ENCODE results near the gene ADAR. TPM values are rescaled to one million over a fixed set of nuclear protein-coding genes. Genes with fewer than 3 reads are reported as not detected.

The ADAR gene
- total RNA-seq, 1 donor from 2014 or later, result 54.1 TPM

DNA sequence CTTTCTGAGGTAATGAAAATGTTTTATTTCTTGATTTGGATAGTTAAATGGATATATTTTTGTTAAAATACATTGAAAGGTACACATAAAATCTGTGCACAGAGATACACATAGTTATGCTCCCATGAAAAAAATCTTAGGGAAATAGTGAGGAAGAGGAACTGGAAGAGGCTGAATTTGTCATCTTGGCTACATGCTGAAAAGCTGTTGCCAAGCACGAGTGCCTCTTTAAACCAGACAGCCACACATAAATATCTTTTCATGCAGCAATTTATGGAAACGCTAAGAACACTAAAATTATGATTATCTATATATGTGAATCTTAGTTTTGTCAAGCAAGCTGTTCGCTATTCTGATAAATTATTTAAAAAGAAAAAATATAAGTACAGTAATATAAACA lies 12.8 kb upstream of the ADAR start:
- intact Hi-C loops (cut with DNase I), result no loop called here
- no peak for DNase-seq (ENCODE audit: low spot score)

DNA sequence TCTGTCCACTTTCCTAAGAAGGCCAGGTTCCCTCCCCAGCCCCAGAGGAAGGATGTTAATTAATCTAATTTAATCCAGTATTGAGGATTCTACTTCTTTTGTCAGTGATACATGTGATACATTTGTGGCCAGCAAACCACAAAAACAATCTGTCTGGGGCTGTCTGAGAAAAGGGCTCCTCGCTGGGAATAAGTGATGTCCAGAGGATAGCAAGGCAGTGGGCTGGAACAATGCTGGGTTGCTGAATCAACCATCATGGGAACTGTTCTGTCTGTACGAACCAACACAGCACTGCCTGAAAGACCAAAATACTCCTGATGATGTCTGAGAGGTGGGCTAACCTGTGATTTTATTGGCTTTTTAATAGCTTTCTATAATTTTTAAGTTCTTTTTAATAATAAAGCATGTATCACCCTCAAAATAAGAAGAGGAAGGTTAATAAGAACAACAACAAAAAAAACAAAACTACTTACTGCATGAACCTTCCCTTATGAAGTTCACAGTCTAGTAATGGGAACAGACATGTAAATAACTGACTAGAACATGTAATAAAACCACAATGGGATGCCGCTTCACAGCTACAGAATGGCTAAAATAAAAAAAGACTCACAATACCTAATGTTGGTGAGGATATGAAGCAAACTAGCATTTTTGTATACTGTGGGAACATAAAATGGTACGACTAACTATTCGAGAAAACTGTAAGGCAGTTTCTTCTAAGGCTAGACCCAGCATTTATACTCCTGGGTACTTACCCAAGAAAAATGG lies 11.4 kb upstream of the ADAR start:
- intact Hi-C loops (cut with DNase I), result no loop called here
- no peak for DNase-seq (ENCODE audit: low spot score)

DNA sequence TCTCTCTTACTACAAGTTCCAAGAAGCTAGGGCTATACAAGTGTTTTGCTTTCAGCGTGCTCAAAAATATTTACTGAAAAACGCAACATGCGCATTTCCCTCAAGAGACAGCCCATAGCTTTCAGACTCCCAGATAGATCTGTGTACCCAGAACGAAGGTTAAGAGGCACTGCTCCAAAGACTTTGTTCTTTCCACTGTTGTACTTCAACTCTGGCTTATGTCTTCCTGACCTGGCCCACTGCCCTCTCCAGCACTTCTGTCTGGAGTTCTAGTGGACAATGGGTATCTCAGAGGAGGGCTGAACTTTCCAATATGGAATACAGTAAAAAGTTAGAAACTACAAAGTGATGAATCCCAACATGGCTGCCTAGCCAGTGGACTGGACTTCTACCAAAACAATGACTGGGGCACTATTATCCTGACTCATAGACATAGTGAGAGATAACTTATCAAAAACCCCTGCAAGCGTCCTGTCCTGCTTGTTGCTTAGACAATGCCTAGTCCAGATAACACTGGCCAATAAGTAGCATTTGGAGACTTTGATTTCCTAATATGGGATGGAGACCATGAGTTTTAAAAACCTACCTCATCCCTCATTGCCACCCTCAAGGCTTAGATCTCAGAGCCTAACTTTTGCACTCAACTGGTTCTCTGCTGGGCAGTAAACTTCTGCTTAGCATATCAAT lies 8.8 kb upstream of the ADAR start:
- intact Hi-C loops (cut with DNase I), result no loop called here
- DNase-seq (ENCODE audit: low spot score), result no peak

DNA sequence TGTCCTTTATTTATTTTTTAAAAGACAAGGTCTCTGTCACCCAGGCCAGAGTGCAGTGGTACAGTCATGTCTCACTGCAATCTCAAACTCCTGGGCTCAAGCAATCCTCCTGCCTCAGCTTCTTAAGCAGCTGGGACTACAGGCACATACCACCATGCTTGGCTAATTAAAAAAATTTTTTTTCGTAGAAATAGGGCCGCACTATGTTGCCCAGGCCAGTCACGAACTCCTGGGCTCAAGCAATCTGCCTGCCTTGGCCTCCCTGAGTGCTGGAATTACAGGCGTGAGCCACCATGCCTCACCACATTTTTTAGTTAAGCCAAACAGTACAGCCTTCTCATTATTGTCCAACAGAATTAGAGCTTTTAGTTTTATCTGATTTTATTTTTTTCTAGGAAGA lies 7.4 kb upstream of the ADAR start:
- intact Hi-C loops (cut with DNase I), result no loop called here
- no peak for DNase-seq (ENCODE audit: low spot score)

DNA sequence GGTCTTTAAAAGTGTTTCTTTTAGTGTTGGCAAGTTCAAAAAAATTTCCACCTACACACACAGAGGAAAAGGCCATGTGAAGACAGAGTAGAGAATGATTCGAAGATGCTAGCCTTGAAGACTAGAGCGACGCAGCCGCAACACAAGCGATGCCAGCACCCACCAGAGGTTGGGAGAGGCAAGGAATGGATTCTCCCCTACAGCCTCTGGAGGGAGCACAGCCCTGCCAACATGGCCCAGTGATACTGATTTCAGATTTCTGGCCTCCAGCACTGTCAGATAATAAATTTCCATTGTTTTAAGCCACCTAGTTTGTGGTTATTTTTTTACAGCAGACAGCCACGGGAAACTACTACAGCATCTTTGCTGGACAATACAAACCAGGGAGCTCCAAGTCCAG lies 6.9 kb upstream of the ADAR start:
- DNase-seq (ENCODE audit: low spot score), result no peak
- intact Hi-C loops (cut with DNase I), result no loop called here

DNA sequence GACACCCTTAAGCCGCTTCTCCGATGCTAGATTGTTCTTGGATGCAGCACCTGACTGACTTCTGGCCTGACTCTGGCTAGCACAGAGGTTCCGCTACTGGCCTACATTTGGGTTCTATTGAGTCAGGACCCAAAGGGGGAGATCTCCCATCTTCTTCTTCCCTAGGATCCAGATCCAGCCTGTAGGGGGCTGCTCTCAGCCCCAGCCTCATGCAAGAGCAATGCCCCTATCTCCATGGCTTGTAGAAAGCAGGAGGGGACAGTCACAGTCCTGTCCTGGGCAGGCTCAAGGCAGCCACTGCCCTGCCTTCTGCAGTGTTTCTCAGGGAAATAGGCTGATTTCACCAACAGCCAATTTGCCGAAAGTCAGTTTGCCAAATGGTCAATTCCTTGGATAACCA lies 6.3 kb upstream of the ADAR start:
- intact Hi-C loops (cut with DNase I), result no loop called here

DNA sequence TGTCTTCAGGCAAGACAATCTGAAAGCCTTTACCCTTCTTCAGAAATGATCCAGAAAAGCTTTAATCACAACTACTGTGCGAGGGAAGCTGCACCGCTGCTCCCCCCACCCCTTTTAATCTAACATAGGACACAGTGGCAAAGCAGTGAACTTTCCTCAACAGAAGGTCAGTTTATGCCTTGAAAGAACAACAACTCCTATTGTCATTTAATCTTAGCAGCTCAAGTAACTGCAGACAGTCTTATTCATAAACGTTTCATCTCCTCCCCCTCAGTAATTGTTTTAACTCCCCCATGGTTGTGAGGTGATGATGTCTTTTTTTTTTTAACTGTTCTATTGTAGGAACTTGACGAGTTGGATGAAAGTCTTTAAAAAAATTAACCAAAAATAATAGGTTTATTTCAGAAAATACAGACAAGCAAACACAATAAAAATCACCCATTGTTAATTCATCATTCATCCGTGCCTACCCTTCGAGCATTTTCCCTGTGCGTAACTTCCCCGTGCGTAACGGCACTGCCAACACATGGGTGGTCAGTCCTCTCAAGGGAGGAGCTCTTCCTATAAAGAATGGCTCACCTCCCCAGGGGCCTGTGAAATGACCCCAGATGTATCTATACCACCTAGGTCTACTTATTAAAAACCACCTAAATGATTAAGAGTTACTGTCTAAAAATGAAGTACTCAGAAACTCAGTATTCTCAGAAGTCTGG lies 3.3 kb upstream of the ADAR start:
- intact Hi-C loops (cut with DNase I), result no loop called here
- no peak for DNase-seq (ENCODE audit: low spot score)

More for the DNA sequence above, 6.3 kb upstream of the ADAR start:
- no peak for DNase-seq (ENCODE audit: low spot score)

DNA sequence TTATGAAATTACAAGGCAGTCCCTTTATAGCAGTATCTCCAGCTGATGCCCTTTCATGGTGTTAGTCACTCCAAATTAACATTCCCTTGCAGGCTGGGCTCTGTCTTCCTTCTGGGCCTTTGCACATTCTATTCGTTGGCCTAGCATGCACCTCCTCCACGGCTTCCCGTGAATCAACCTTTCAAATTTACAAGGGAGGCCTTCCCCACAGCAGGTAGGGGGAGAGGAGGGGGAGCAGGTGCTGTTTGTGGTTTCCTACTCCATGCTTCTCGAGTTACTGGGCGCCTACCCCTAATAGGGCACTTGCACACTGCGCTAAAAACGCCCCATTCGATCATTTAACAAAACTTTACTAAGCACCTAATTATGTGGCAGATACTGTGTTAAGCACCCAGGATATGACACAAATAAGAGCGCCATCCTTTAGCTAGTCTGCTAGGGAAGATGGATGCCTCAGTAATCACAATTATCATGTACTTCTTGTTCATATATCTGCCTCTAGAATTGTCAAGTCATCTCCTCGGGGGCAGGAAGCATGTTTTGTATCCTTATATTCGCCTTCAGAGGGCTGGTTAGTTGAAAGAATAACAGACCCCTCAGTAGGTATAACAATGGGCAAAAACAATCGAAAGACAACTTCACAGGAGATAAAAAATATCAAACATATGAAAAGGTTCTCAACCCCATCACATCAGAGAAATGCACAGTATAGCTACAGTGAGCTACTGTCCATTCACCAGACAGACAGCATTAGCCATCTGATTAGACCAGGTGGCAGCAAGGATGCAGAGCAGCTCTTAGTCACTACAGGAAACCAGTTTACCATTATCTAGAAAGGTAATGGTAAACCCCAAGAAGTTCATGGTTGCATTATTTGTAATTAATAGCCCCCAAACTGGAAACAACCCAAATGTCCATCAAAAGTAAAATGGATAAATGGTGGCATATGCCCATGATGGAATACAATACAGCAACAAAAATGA lies 1.7 kb upstream of the ADAR start:
- intact Hi-C loops (cut with DNase I), result no loop called here

DNA sequence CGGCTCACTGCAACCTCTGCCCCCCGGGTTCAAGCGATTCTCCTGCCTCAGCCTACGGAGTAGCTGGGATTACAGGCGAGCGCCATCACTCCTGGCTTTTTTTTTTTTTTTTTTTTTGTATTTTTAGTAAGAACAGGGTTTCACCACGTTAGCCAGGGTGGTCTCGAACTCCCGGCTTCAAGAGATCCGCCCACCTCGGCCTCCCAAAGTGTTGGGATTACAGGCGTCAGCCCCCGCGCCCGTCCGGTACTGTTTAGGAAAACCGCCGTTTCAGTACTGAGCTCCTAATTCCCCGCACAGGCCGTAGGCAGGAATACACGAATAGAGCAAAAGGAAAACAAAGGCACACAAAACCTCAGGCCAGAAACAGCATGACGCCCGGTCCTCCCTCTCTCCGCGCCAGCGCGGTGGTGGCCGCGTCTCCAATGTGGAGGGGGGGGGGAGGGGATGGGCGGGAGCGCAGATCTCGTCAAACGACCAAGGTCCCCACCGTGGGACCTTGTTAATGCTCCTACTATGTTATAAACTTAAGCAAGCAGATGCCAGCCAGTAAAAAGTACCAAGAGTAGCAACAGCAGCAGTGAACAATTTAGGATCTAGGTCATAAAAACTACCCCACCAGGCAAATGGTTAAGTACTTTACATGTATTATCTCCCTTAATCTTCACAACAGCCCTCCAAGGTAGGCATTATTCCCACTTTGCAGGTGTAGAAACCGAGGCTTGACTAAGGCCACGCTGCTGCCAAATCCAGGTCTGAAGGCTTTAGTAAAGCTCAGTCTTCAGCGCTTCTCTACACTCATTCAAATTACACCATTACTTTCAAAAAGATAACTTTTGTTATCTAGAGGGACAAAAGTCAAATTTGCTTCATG lies 648 bp upstream of the ADAR start:
- DNase-seq (ENCODE audit: low spot score), result no peak
- intact Hi-C loops (cut with DNase I), result no loop called here

More for the DNA sequence above, 1.7 kb upstream of the ADAR start:
- DNase-seq (ENCODE audit: low spot score), result no peak

DNA sequence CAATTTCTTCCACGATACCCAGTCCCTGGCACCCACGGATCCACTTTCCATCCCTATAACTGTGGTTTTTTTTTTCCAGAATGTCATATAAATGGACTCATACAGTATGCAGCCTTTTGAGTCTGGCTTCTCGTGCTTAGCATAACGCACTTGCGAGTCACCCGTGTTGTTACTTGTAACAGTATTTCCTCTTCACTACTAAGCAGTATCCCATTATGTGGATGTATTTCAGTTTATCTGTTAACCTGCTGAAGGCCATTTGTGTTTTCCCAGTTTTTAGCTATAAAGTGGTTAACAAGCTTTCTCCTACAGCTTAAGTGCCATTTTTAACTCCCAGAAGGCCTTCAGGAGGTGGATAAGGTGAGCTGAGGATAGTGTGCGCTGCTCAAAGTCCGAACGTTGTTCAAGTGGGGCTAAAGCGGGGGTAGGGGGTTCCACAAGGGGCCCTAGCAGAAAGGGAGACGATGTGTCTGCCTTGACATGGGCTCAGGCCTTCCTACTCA lies 829 bp downstream of the ADAR start:
- intact Hi-C loops (cut with DNase I), result loop anchor here (1.0 kb wide), 1 partner anchor 48 kb away; no protein-coding TSS in a partner anchor
- DNase-seq (ENCODE audit: low spot score), result no peak

DNA sequence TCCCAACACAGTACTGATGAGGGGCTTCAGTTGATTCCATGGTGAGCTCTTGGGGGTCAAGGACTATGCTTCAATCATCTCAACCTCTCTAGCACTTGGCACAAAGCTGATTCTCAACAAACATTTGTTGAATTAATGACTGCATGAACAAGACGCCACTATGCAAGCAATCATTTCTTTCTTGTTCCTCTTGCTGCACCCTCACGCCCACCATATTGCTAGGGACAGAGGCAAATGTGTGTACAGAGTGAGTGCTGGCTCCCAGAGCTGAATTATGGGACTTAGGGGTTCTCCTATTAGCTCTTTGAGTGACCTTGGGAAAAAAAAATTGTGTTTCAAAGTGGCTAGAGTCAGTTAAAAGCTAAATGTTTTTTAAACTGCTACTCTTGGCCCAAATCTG lies 2.5 kb downstream of the ADAR start:
- no peak for DNase-seq (ENCODE audit: low spot score)
- intact Hi-C loops (cut with DNase I), result no loop called here

DNA sequence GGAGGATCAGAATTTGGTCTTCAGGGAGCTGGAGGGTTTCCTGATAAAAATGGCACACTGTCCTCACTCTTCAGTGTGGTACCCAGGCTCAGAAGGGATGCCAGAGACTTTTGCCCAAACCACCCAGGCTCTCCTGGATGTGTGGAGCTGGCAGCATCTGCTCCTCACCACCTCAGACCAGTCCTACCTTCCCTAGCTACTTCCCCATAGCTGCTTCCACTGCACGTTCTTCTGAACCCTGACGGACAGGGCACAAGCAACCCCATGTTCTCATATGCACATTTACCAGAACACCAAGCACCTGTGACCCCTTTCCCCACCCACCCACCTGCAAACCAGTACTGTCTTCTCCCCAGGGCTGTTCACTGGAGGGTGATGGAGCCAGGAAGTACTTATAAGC lies 4.7 kb downstream of the ADAR start:
- intact Hi-C loops (cut with DNase I), result no loop called here
- DNase-seq (ENCODE audit: low spot score), result no peak

DNA sequence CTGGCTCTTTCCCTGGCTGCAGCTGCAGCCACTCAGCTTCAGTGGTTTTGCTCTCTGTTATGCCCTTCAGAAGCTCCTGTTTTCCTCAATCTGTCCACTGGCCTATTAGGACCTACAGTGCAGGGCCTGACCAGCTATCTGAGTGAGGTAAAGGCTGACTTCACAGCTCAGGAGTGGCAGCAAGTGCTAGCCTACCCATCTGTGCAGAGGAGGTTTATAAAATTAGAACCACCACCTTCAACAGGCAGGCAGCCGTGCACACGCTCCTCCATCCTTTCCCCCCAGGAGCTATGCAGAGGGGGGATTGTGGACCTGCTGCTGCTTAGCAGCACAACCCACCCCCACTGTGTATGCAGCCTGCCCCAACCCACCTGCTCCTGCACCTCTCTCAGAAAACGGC lies 8.3 kb downstream of the ADAR start:
- intact Hi-C loops (cut with DNase I), result no loop called here
- no peak for DNase-seq (ENCODE audit: low spot score)

DNA sequence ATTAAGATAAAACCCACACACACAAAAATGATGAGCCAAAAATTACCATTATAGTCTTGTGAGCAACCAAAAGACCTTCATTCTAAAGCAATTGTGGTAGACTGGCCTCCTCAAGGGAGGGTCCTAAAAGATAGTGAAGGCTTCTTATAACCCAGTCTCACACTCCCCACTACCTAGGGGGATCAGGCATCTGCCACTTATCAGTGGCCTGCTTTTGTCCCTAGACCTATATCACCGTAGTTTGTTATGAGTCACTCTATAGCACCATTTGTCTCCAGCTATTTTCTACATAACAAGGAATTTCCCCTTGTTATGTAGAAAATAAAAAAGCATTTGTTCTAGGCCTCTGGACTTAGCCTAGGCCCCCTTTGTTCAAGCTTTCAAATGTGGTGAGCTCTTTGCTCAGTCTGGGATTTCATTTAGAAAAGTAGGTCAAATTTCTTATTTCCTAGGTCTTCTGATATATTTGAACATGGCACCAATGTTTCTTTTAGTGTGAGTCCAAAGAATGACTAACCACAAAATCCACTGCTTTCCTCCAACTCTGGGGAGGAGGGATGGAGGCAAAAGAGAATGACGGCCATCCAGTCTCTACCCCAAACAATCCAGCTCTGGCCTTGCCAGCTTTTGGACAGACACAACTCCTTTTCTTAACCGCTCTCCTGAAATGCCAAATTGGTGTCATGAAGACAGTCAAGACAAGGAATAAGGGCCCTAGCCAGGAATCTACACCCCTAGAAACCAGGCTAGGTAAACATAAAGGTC lies 8.9 kb downstream of the ADAR start:
- intact Hi-C loops (cut with DNase I), result no loop called here
- no peak for DNase-seq (ENCODE audit: low spot score)

DNA sequence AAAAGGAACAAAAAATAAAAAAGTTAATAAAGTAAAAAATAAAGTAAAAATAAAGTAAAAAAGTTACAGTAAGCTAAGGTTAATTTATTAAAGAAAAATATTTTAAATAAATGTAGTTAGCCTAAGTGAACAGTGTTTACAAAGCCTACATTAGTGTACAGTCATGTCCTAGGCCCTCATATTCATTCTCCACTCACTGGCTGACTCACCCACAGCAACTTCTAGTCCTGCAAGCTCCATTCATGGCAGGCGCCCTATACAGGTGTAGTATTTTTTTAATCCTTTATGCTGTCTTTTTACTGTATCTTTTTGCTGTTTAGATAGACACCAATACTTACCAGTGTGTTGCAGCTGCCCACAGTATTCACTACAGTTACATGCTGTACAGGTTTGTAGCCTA lies 12.4 kb downstream of the ADAR start:
- DNase-seq (ENCODE audit: low spot score), result no peak
- intact Hi-C loops (cut with DNase I), result no loop called here

DNA sequence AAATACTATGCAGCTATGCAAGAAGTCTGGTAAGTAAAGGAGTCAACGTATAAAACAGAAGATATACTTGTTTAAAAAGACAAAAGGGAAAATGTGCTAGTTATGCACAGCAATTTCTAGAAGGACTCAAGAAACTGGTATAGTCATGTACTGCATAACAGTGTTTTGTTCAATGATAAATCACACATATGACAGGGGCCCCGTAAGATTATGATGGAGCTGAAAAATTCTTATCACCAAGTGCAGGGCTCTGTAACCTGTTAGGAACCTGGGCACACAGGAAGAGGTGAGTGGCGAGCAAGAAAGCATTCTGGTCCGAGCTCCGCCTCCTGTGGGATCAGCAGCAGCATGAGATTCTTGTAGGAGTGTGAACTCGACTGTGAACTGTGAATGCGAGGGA lies 13.2 kb downstream of the ADAR start:
- DNase-seq (ENCODE audit: low spot score), result no peak
- intact Hi-C loops (cut with DNase I), result no loop called here

DNA sequence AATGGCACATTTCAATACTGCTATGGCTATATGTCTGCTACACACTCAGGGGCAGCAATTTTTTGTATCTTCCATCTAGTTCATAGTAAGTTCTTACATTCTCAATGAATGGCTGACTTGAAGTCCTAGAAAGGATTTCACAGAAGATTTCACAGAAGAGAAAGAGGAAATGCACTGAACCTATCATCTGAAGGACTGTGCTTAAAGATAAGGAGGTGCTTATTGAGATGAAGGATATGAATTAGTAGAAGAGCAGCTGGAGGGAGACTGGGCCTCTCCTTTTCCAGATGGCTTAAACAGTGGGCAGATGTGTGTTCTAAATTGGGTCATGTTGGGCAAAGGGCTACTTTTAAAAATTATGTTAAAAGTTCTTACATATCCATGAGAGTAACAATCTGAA lies 14.6 kb downstream of the ADAR start:
- intact Hi-C loops (cut with DNase I), result no loop called here
- no peak for DNase-seq (ENCODE audit: low spot score)

DNA sequence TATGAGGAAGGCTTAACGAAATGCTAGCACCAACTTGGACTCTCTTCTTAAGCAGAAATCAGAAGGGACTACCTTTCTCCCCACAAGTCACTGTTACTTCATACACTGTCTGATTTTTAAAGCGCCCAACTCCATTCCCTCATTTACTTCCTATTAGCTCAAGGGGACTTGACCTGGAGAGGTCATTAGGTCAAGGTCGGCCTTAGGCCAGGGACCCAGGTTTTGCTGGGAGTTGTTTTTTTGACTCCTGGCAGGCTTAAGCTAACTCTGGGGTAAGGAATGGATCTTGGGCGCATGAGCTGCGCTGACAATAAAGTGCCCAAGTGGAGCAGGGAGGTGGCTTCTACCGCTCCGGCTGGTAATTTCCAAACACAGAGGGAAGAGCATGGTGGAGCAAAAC lies 16.8 kb downstream of the ADAR start:
- intact Hi-C loops (cut with DNase I), result no loop called here
- DNase-seq (ENCODE audit: low spot score), result no peak

Measured in cardiac septum (tissue), 1 donor.